NCI-H146 treated with DMSO at 0.1 percent for 48 hours (cell line): ENCODE measurements around the gene FRMPD2.

Experiments used
- DNase-seq: peaks from one replicate; lab custom pipeline; 2025; ENCODE audit not compliant: unreplicated experiment; lab: John Stamatoyannopoulos, UW

FRMPD2 gene, protein sequence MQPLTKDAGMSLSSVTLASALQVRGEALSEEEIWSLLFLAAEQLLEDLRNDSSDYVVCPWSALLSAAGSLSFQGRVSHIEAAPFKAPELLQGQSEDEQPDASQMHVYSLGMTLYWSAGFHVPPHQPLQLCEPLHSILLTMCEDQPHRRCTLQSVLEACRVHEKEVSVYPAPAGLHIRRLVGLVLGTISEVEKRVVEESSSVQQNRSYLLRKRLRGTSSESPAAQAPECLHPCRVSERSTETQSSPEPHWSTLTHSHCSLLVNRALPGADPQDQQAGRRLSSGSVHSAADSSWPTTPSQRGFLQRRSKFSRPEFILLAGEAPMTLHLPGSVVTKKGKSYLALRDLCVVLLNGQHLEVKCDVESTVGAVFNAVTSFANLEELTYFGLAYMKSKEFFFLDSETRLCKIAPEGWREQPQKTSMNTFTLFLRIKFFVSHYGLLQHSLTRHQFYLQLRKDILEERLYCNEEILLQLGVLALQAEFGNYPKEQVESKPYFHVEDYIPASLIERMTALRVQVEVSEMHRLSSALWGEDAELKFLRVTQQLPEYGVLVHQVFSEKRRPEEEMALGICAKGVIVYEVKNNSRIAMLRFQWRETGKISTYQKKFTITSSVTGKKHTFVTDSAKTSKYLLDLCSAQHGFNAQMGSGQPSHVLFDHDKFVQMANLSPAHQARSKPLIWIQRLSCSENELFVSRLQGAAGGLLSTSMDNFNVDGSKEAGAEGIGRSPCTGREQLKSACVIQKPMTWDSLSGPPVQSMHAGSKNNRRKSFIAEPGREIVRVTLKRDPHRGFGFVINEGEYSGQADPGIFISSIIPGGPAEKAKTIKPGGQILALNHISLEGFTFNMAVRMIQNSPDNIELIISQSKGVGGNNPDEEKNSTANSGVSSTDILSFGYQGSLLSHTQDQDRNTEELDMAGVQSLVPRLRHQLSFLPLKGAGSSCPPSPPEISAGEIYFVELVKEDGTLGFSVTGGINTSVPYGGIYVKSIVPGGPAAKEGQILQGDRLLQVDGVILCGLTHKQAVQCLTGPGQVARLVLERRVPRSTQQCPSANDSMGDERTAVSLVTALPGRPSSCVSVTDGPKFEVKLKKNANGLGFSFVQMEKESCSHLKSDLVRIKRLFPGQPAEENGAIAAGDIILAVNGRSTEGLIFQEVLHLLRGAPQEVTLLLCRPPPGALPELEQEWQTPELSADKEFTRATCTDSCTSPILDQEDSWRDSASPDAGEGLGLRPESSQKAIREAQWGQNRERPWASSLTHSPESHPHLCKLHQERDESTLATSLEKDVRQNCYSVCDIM (N-terminal part only)

GRCh38 chr10:48274636-48275035 is at the start of gene FRMPD2:
Gene FRMPD2, minus strand, starts transcription at chr10:48274696. Its CDS starts 129 bp downstream, at chr10:48274567.
- DNase-seq = no peak

DNA sequence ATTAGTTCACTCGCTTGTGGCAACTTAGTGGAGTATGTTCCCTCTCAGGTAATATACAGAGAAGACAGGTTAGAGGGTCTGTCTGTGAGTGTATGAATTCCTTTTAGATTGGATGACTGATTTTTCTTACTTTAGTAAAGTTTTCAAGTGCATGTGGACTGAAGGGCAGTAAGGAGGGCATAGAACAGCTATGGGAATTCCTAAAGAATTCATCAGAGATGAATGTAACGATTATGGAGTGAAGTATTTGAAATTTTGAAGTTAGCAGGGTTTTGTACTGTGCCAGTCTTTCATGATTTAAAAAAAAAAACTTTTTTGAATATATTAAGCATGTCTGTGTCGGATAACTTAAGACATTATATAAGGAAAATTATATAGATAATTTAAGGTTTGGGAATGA is 47.5 kb upstream of the FRMPD2 start:
- no peak for DNase-seq

- DNase-seq = no peak
These were observed 43.0 kb upstream of the FRMPD2 start for GRCh38 chr10:48317321-48317990.

DNA sequence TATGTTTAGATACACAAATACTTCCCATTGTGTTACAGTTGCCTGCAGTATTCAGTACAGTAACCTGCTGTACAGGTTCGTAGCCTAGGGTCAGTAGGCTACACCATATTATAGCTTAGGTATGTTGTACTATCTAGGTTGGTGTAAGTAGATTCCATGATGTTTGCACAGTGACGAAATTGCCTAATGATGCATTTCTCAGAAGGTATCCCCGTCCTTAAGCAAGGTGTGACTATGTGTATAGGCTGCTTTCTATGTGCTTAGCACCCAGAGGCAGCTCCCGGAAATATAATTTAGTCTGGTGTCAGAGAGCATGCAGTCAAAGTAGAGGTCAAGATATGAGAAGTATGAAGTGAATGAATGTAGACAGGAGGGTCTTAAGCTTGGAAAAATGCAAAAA is 41.7 kb upstream of the FRMPD2 start:
- DNase-seq = no peak

DNA sequence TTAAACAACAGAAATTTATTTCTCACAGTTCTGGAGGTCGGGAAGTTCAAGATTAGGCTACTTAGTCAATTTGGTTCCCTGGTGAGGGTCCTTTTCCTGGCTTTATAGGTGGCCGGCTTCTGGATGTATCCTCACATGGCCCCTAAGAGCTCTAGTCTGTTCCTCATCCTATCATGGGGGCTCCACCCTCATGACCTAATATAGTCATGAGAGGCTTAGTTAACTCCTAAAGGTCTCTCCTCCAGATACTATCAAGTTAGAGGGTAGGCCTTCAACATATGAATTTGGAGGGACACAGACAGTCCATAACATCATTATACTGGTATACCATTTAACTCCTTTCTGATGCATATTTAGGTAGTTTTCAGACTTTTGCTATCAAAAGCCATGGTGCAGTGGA is 39.6 kb upstream of the FRMPD2 start:
- DNase-seq = no peak

- DNase-seq = no peak
These were observed 35.3 kb upstream of the FRMPD2 start for GRCh38 chr10:48309711-48310226.

GRCh38 chr10:48307711-48308018 is 33.2 kb upstream of the FRMPD2 start:
- DNase-seq = no peak

- peak; percentile 49 for DNase-seq
These were observed 32.6 kb upstream of the FRMPD2 start for GRCh38 chr10:48306870-48307710.

- DNase-seq = peak; percentile 81
These were observed 31.9 kb upstream of the FRMPD2 start, which contains the start of gene MAPK8 for GRCh38 chr10:48306265-48306869. Gene MAPK8, plus strand, starts transcription at chr10:48306677. Its CDS starts 94,984 bp downstream, at chr10:48401661.

GRCh38 chr10:48305905-48306264 is 31.4 kb upstream of the FRMPD2 start:
- no peak for DNase-seq

DNA sequence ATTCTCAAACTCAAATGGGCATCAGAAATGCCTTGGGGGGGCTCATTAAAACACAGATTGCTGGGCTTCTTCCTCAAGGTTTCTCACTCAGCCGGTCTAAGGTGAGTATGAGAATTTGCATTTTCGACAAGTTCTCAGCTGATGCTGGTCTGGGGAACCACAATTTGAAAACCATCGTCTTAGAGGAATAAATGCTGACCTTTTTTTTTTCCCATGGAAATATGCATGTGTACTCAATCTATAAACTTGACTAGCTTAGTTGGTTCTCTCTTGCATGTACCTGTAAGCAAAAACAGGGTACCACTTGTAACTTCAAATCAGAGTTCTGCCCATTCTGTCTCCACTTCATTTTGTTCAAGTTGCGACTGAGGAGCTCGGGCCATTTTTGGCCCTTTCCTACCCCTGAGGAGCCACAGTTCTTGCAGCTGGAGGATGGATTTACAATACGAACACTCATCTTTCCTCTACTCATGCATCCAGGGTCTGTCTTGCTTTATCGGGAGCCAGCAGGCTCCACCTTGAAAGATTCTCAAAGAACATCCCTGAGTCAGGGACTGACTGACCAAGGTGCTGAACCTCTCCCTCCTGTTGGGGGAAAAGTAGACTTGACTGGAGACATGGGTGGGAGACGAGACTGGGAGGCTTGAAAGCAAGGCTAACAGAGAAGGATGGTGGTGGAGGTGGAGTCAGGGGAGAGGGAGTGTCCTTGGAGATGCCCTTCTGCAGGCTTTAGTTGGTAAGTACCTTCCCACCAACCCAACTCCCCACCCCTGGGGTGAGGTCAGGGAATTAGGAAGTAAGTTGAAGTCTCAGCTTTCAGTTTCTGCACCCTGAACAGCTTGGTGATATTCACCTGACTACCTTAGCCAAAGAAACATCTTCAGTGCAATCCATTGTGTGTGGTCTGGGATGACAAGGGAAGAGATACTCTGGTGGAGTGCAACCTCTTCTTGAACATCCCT is 28.3 kb upstream of the FRMPD2 start:
- no peak for DNase-seq

GRCh38 chr10:48300556-48300955 is 26.1 kb upstream of the FRMPD2 start:
- no peak for DNase-seq

GRCh38 chr10:48299692-48300091 is 25.2 kb upstream of the FRMPD2 start:
- no peak for DNase-seq

GRCh38 chr10:48299066-48299465 is 24.6 kb upstream of the FRMPD2 start:
- DNase-seq = no peak

GRCh38 chr10:48296576-48297098 is 22.1 kb upstream of the FRMPD2 start:
- no peak for DNase-seq

DNA sequence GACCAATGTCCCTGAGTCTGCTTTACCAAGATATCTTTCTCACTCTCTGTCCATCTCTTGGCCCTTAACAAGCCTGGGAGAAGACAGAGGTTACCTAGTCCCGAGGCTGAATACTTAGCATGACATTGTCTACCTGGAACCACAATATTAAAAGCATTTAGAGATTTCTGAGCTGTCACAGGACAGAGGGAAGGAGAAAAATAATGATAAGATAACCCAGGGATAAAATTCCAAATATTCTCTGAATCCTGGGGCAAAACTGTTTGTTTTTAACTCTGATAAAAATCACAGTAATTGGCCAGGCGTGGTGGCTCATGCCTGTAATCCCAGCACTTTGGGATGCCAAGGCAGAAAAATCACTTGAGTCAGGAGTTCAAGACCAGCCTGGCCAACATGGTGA is 19.9 kb upstream of the FRMPD2 start:
- DNase-seq = no peak

DNA sequence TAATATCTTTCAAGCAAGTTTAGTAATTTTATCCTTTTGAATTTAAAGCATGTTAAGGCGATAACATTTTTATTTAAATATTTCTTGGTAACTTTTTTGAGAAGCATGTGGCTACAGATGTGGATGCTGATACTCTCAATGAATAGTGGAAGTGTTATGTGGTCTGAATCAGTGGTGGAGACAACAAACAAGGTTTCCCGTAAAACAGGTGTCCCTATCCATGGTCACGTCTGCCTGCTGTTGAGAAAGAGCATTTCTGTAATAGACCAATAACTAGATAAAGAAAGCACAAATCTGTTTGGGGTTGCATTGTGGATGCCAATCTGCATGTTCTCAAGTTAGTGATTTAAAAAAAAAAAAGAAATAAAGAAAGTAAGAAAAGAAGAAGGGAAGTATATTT is 18.1 kb upstream of the FRMPD2 start:
- no peak for DNase-seq

GRCh38 chr10:48291190-48291589 is 16.7 kb upstream of the FRMPD2 start:
- no peak for DNase-seq
